ENCODE data around the gene ARL6IP1. TPM values are rescaled to one million over a fixed set of nuclear protein-coding genes. Genes with fewer than 3 reads are reported as not detected.
A peak's percentile ranks its signal among the peaks of the same experiment; 100 is the strongest.

The ARL6IP1 gene
- total and polyA plus RNA-seq, 2 experiments from 2014 or later: 77.4 to 195 TPM

DNA sequence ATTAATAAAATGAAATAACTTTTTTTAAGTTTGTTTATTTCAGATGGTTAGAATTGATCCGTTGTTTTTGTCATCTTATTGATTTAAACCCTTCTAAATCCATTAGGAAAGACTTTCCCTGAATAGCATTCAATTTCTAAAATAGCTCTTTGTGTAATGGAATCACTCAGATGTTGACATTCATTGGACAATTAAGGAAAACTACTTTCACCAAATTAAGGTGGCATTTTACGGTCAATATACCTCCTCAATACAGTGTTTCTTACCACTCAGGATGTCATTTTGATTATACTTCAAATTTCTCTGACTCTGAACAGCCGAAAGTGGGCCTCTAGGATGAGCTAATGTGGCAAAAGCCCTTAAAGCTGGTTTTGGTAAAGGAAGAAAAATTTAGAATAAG is 1.8 kb downstream of the ARL6IP1 start:
- no peak for DNase-seq (ENCODE audit: low read depth in 1 of 2, low spot score in 1 of 2)
- no peaks in the 10 kb centered on the region for H3K27me3 ChIP-seq
- peak overlapping the region; percentile 88 for H3K4me3 ChIP-seq
- H3K27ac ChIP-seq: peak overlapping the region; percentile 90
- peaks cover 12% of the 10 kb centered on the region for H3K4me1 ChIP-seq (ENCODE audit: low read depth)
- TF ChIP-seq, protein P1, sequence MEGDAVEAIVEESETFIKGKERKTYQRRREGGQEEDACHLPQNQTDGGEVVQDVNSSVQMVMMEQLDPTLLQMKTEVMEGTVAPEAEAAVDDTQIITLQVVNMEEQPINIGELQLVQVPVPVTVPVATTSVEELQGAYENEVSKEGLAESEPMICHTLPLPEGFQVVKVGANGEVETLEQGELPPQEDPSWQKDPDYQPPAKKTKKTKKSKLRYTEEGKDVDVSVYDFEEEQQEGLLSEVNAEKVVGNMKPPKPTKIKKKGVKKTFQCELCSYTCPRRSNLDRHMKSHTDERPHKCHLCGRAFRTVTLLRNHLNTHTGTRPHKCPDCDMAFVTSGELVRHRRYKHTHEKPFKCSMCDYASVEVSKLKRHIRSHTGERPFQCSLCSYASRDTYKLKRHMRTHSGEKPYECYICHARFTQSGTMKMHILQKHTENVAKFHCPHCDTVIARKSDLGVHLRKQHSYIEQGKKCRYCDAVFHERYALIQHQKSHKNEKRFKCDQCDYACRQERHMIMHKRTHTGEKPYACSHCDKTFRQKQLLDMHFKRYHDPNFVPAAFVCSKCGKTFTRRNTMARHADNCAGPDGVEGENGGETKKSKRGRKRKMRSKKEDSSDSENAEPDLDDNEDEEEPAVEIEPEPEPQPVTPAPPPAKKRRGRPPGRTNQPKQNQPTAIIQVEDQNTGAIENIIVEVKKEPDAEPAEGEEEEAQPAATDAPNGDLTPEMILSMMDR (IDR thresholded peaks at IDR 0.05; ENCODE audit: low read depth, low read length): no peak
- peaks cover 33% of the 10 kb centered on the region for H3K36me3 ChIP-seq
- no peaks in the 10 kb centered on the region for H3K9me3 ChIP-seq (ENCODE audit: low read depth)

DNA sequence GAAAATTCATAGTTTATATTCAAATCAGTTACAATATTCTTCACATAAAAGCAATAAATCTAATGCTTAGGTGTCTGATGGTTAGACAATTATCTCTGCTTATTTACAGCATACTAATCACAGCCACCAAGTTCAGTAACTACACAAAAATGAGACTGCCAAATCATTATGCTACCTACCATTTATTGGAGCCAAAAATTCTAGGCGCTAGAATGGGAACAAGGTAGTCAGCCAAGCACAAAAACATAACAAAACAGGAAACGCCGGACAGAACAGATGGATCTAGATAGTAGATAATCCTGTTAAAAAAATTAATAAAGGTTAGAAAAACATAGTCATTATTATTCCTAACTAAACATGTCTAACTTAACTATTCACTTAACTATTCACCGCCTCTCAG is 3.6 kb downstream of the ARL6IP1 start:
- Histone ChIP-seq H3K36me3 (peaks cover 49% of the 10 kb centered on the region), H3K27ac (no peak overlapping the region), H3K27me3 (no peaks in the 10 kb centered on the region), H3K9me3 (ENCODE audit: low read depth) (no peaks in the 10 kb centered on the region), H3K4me1 (ENCODE audit: low read depth) (peaks cover 9% of the 10 kb centered on the region), H3K4me3 (no peak overlapping the region)
- TF ChIP-seq, protein P1 (IDR thresholded peaks at IDR 0.05; ENCODE audit: low read depth, low read length): no peak
- DNase-seq (ENCODE audit: low read depth in 1 of 2, low spot score in 1 of 2): no peak

DNA sequence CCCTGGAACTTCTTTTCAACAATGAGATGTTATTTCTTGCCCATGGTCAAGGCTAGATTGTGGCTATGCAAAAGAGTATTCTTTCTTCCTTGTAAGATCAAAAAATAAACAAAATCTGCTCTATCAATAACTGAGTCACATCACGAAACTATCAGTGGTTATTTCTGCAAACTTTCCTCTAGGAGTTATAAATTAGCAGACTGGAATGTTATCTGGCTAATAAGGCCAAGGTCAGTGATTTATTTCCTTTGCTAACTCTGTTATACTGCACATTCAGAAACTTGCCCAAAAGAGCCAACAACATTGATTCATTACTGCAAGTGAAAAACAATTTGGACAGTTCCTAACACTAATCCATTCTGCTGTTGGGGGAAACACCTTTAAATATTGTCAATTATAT is 5.0 kb downstream of the ARL6IP1 start:
- H3K4me3 ChIP-seq: no peak overlapping the region
- H3K36me3 ChIP-seq: peaks cover 57% of the 10 kb centered on the region
- TF ChIP-seq, protein P1 (IDR thresholded peaks at IDR 0.05; ENCODE audit: low read depth, low read length): no peak
- H3K4me1 ChIP-seq (ENCODE audit: low read depth): peaks cover 9% of the 10 kb centered on the region
- H3K27ac ChIP-seq: no peak overlapping the region
- no peaks in the 10 kb centered on the region for H3K9me3 ChIP-seq (ENCODE audit: low read depth)
- H3K27me3 ChIP-seq: no peaks in the 10 kb centered on the region
- DNase-seq (ENCODE audit: low read depth in 1 of 2, low spot score in 1 of 2): no peak

DNA sequence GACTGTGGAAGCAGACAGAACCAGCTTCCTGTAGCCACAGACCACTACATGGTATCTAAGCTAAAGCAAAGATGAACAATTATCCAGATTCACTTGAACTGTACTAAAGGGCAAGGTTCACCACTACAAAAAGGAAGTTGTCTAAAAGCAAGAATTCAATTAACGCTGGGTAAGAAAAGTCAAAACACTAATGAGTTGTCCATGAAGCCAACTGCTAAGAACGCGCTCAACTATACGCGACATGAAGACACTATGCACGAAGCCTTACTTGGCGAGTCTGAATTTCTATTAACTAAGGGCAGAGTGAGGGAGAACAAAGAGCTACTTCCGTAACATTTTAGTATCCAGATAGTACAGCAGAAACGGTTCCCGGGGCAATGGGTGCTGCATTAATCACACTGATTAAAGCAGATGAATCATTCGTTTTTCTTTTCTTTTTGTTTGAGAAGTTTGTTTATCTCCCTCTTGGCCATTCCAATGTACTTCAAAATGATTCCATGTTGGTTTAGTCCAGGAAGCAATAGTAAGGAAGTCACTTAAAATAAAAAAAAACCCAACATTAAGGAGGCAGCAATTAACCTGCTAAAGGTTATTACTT is 8.4 kb downstream of the ARL6IP1 start:
- Histone ChIP-seq H3K4me1 (ENCODE audit: low read depth) (peaks cover 9% of the 10 kb centered on the region), H3K4me3 (no peak overlapping the region), H3K27ac (no peak overlapping the region), H3K36me3 (peaks cover 60% of the 10 kb centered on the region), H3K9me3 (ENCODE audit: low read depth) (no peaks in the 10 kb centered on the region), H3K27me3 (no peaks in the 10 kb centered on the region)
- peak in 1 of 2 donors; percentile 49 for DNase-seq (ENCODE audit: low read depth in 1 of 2, low spot score in 1 of 2)
- TF ChIP-seq, protein P1 (IDR thresholded peaks at IDR 0.05; ENCODE audit: low read depth, low read length): no peak

DNA sequence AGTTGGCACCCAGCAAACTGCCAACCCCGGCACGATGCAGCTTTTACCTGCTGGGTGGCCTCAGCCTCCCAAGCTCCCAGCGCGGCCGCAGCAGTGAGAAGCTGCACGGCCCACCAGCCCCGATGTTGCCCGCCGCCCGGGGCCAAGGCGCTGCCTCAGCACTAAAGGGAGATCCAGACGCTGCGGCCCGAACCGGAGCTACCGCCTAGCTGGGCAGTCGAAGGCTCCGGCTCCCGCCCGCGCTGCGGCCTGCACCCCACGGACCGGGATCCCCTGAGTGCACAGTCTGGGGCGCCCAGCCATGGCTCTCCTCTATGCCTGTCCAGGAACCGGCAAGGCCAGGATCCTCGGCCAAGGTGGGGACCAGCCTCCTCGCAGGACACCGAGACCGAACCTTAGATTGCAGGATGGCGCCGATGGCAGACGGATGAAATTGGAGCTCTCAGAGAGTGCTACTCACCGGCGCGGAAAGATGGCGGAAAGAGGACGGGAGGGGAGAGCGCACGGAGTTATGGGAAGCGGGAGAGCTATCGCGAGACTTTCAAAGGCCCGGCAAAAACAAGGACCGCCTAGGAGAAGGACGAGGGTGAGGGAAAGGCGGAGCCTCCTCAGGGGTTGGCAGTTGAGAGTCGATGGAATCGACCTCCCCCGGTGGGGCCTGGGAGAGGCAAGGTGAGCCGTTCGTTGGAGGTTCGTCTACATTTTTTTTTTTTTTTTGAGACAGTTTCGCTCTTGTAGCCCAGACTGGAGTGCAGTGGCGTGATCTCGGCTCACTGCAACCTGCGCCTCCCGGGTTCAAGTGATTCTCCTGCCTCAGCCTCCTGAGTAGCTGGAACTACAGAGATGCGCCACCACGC is 11.3 kb downstream of the ARL6IP1 start, which contains the start of gene RPS15A:
Gene RPS15A, minus strand, starts transcription at position 485 of the 857 bp plus-strand sequence. CDS start 1,221 bp downstream, outside the sequence.
- H3K36me3 ChIP-seq: peaks cover 50% of the 10 kb centered on the region
- TF ChIP-seq, protein P1 (IDR thresholded peaks at IDR 0.05; ENCODE audit: low read depth, low read length): no peak
- H3K4me3 ChIP-seq: peak within 1 kb of the TSS; percentile 70
- H3K27ac ChIP-seq: peak within 1 kb of the TSS; percentile 89
- peak; percentile 98 for DNase-seq (ENCODE audit: low read depth in 1 of 2, low spot score in 1 of 2)
- peaks cover 23% of the 10 kb centered on the region for H3K4me1 ChIP-seq (ENCODE audit: low read depth)
- no peaks in the 10 kb centered on the region for H3K27me3 ChIP-seq
- H3K9me3 ChIP-seq (ENCODE audit: low read depth): no peaks in the 10 kb centered on the region

Data from cardiac muscle cell (in vitro differentiated cells and primary cell).